ENCODE results near the gene MAN2B2.
"Not testable (repeated sequence)": the region's sequence is repeated elsewhere in the genome, so short reads cannot be mapped to it uniquely, and the experiment has no call there.

MAN2B2 gene

DNA sequence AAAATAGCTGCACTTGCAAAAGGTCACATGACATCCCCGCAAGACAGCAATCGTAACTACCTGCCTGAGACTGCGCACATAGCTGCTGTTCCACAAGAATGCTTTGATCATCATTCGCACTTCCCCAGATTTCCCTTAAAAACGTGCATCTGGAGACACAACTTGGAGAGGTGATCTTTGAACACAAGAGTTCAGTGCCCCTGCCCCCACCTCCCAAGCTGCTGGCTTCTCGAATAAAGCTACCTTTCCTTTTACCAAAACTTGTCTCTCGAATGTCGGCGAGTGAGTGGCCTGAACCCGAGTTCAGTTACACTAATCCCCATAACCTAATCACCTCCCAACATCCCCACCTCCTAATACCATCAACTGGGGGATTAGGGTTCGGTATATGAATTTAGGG is 51.1 kb downstream of the MAN2B2 start:
- TF ChIP-seq, protein P1, sequence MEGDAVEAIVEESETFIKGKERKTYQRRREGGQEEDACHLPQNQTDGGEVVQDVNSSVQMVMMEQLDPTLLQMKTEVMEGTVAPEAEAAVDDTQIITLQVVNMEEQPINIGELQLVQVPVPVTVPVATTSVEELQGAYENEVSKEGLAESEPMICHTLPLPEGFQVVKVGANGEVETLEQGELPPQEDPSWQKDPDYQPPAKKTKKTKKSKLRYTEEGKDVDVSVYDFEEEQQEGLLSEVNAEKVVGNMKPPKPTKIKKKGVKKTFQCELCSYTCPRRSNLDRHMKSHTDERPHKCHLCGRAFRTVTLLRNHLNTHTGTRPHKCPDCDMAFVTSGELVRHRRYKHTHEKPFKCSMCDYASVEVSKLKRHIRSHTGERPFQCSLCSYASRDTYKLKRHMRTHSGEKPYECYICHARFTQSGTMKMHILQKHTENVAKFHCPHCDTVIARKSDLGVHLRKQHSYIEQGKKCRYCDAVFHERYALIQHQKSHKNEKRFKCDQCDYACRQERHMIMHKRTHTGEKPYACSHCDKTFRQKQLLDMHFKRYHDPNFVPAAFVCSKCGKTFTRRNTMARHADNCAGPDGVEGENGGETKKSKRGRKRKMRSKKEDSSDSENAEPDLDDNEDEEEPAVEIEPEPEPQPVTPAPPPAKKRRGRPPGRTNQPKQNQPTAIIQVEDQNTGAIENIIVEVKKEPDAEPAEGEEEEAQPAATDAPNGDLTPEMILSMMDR (IDR thresholded peaks at IDR 0.05; ENCODE audit: low read length, missing control alignments): no peak
- no peak overlapping the region for H3K4me3 ChIP-seq (replicated peaks; ENCODE audit: low read depth, low read length)
- no peak for DNase-seq (ENCODE audit: low read depth)

DNA sequence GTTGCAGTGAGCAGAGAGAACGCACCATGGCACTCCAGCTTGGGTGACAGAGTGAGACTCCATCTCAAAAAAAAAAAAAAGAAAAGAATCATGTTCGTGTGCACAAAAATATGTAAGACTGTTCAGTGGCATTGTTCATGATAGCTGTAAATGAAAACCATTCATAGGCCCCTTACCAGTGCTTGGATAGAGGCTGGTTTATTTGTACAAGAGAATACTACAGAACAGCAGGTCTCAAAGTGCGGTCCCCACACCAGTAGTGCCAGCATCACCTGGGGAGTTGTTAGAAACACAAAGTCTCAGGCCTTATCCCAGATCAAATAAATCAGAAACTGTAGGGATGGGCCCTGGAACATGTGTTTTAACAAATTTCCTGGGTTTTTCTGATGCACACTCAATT is 52.8 kb downstream of the MAN2B2 start:
- TF ChIP-seq, protein P1 (IDR thresholded peaks at IDR 0.05; ENCODE audit: low read length, missing control alignments): no peak
- DNase-seq (ENCODE audit: low read depth): no peak

DNA sequence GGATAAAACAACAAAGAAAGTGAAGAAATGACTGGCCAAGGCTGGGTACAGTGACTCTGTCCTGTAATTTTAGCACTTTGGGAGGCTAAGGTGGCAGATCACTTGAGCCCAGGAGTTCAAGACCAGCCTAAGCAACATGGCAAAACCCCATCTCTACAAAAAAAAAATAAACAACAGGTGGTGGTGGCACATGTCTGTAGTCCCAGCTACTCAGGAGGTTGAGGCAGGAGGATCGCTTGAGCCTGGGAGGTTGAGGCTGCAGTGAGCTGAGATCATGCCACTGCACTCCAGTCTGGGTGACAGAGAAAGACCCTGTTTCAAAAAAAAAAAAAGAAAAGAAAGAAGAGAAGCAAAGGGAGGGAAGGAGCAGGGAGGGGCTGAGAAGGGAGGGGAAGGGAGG is 53.5 kb downstream of the MAN2B2 start:
- not testable (repeated sequence) for DNase-seq (ENCODE audit: low read depth); H3K4me3 ChIP-seq (replicated peaks; ENCODE audit: low read depth, low read length)

More for the DNA sequence above, 52.8 kb downstream of the MAN2B2 start:
- no peak overlapping the region for H3K4me3 ChIP-seq (replicated peaks; ENCODE audit: low read depth, low read length)

DNA sequence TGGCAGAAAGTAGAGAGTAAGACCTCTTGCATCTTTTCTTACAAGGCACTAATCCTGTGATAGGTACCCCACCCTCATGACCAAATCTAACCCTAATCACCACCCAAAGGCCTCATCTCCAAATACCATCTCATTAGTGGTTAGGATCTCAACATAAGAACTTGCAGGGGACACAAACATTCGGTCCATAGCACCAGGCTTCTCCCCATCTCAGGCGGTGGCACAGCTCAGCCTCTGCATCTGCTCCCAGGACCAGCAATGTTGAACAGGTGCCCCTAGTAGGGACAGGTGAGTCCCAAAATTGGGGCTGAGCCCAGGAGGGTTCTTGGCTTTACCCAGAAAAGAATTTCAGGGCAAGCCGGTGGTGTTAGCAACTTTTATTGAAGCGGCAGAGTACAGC is 57.1 kb downstream of the MAN2B2 start:
- TF ChIP-seq, protein P1 (IDR thresholded peaks at IDR 0.05; ENCODE audit: low read length, missing control alignments): no peak
- no peak overlapping the region for H3K4me3 ChIP-seq (replicated peaks; ENCODE audit: low read depth, low read length)
- DNase-seq (ENCODE audit: low read depth): no peak

DNA sequence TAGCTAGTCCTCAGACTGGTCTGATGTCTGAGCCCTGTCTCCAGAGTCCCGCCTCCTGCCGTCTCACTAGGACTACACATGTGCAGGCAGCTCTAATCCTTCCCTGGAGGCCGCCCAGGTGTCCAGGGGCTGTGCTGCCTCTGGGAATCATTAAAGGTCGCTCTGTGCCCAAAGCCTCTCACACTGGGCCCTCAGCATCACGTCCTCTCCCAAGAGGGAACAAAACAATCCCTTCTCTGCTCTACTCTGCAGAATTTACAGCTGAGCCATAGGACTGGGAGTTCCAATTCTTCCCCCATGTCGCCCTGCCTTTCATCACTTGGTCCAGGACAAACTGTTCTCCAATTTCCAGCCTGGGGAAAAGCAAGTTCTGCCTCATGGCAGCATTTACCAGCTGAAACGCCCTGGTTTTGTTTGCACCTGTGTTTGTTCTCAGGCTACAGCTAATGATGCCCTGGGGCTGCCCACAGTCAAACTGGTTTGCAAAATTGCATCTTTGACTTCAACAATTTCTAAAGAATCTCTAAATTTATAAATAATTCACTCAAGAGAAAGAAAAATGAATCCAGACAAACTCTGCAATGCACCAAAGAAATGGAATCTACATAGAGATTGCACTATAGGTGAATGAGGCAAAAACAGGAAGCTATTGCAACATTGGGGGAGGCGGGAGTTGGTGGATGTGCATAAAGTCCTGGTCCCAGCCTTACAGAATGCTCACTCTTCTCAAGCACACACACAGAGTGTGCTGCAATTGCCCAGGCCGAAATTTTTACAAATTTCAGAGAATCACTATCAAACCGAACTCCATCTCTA is 58.3 kb downstream of the MAN2B2 start:
- H3K4me3 ChIP-seq (replicated peaks; ENCODE audit: low read depth, low read length): no peak overlapping the region
- TF ChIP-seq, protein P1 (IDR thresholded peaks at IDR 0.05; ENCODE audit: low read length, missing control alignments): no peak
- DNase-seq (ENCODE audit: low read depth): peak; percentile 80

DNA sequence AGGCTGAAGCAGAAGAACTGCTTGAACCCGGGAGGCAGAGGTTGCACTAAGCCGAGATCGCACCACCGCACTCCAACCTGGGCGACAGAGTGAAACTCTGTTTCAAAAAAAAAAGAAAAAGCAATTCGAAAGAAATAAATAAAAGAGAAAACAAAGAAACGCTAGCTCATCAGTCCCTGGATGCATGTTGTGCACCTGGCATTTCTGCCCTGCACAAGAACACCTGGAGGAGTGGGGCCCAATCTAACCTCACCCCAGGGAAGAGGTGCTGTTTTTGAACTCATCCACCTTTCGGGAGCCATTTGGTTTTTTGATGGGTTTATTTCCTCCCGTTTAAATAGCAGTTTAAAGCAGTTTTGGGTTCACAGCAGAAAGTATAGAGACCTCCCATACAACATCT is 59.8 kb downstream of the MAN2B2 start:
- DNase-seq (ENCODE audit: low read depth): no peak
- no peak overlapping the region for H3K4me3 ChIP-seq (replicated peaks; ENCODE audit: low read depth, low read length)
- TF ChIP-seq, protein P1 (IDR thresholded peaks at IDR 0.05; ENCODE audit: low read length, missing control alignments): no peak

DNA sequence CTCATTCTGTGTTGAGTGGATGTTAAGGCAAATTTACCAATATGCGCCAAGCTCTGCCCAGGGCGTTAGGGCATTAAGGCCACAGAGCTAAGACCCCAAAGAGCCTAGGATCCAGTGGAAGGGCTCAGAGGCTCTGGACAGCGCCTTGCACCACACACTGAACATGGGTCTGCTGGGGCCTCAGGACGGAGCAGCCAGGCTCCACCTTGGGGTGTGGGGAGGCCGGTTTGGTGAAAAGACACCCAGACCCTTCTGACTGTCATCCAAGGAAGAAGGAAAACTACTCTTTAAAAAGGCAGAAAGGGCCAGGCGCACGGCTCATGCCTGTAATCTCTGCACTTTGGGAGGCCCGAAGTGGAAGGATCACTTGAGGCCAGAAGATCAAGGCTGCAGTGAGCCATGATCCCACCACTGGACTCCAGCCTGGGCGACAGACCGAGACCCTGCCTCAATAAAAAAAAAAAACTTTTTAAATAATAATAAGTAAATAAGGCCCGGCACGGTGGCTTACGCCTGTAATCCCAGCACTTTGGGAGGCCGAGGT is 64.2 kb downstream of the MAN2B2 start:
- H3K4me3 ChIP-seq (replicated peaks; ENCODE audit: low read depth, low read length): no peak overlapping the region
- TF ChIP-seq, protein P1 (IDR thresholded peaks at IDR 0.05; ENCODE audit: low read length, missing control alignments): no peak
- no peak for DNase-seq (ENCODE audit: low read depth)

Measured in fibroblast of pulmonary artery (primary cell).